Esophagus muscularis mucosa (tissue), 4 donors: Measurements from ENCODE around the gene CRHR2. TPM values are rescaled to one million over a fixed set of nuclear protein-coding genes. Genes with fewer than 3 reads are reported as not detected.

Experiments
- DNase-seq: peaks from one replicate; pipeline ENCODE4 v3.0.0-alpha.2; 2017; ENCODE audit errors: extremely low spot score
- H3K27ac ChIP-seq, 4 donors: fragments of 200-600 bp; sonication (generic); replicated peaks in 1 of 4; 1 replicate in 3 of 4; 2 replicates in 1 of 4; pipeline ENCODE4 v1.5.1; 2016 to 2019; ENCODE audit warnings: mild to moderate bottlenecking in 1 of 4
- H3K27me3 ChIP-seq, 4 donors: fragments of 200-600 bp; sonication (generic); one replicate each; pipeline versions ENCODE4 v1.5.1 to v1.6.0; 2016 to 2019
- H3K36me3 ChIP-seq, 4 donors: fragments of 200-600 bp; sonication (generic); one replicate each; pipeline ENCODE4 v1.5.1; 2016 to 2019
- H3K4me1 ChIP-seq, 4 donors: fragments of 200-600 bp; sonication (generic); one replicate each; pipeline ENCODE4 v1.5.1; 2016 to 2019
- H3K4me3 ChIP-seq, 4 donors: fragments of 200-600 bp; sonication (generic); 1 replicate in 2 of 4; 2 replicates in 2 of 4; pipeline ENCODE4 v1.5.1; 2016 to 2019; ENCODE audit warnings: mild to moderate bottlenecking in 4 of 4, moderate library complexity in 1 of 4
- H3K9me3 ChIP-seq, 4 donors: fragments of 200-600 bp; sonication (generic); 1 replicate in 3 of 4; 2 replicates in 1 of 4; pipeline ENCODE4 v1.5.1; 2016 to 2019
- POLR2A ChIP-seq: fragments of 450-650 bp; IDR thresholded peaks from one replicate; pipeline ENCODE4 v1.6.1; 2017; ENCODE audit warnings: antibody characterized with exemption, moderate library complexity, mild to moderate bottlenecking, low read depth
- POLR2AphosphoS5 ChIP-seq, 2 donors: sonication (generic); formaldehyde crosslinking; IDR thresholded peaks; one replicate each; pipeline ENCODE4 v1.6.1; 2017; ENCODE audit warnings: antibody characterized with exemption in 2 of 2
- WGBS: methylation state at CpG from one replicate; pipeline ENCODE4 v1.1.5; 2018; 5-methylcytosine and 5-hydroxymethylcytosine counted together
- intact Hi-C: fragments of 100-400 bp; cut with DNase I; formaldehyde crosslinking; loops from one replicate; pipeline ENCODE4 v1.15.1; 2023
- total RNA-seq, 4 donors: library from RNA; depleted of rRNA; stranded (reverse); fragments of >200 nt; gene quantifications; one replicate each; pipeline versions ENCODE4 v1.1.0 to v1.2.1, GENCODE V29; 2016

The CRHR2 gene
- total RNA-seq, 4 donors from 2014 or later: 0.13 to 0.29 TPM; not detected in 2

- Histone ChIP-seq H3K27me3 (no peaks in the 10 kb centered on the region), H3K36me3 (peaks cover 39 to 99% (median 84%) of the 10 kb centered on the region in 4 donors), H3K4me1 (no peaks in the 10 kb centered on the region), H3K9me3 (no peaks in the 10 kb centered on the region), H3K27ac (no peak overlapping the region), H3K4me3 (no peak overlapping the region)
- no peak for DNase-seq
- 85% methylated on average over 3 of the region's 3 CpGs for WGBS
- no peak for TF ChIP-seq POLR2AphosphoS5 (IDR thresholded peaks at IDR 0.05)
- no peak for TF ChIP-seq POLR2A
- intact Hi-C loops: no loop called here
These were observed 77.4 kb downstream of the CRHR2 start for GRCh38 chr7:30604901-30605300.

Other genes starting within 250 kb of the CRHR2 start
- gene NOD1, start 203.7 kb downstream of the CRHR2 start, total RNA-seq: 10 to 100 TPM; 11.6 to 22.0 (median 13.0) TPM
- 10 to 100 TPM; 10.8 to 39.9 (median 17.8) TPM for gene GGCT, start 177.6 kb downstream of the CRHR2 start, total RNA-seq
- 10 to 100 TPM; 43.6 to 71.0 (median 63.0) TPM for gene GARS1, start 87.6 kb downstream of the CRHR2 start, total RNA-seq
- 100 to 1,000 TPM; 113 to 192 (median 174) TPM for gene INMT, start 69.7 kb upstream of the CRHR2 start, total RNA-seq
- gene MINDY4, start 89.0 kb upstream of the CRHR2 start, total RNA-seq: 10 to 100 TPM in 3 of 4 donors, 1 to 10 TPM in 1; 8.4 to 31.1 (median 20.2) TPM
- 100 to 1,000 TPM; 362 to 578 (median 513) TPM for gene AQP1, start 229.4 kb upstream of the CRHR2 start, total RNA-seq